SH-SY5Y (cell line): ENCODE measurements around the gene ABHD16B.

Experiments used
- GATA2 ChIP-seq: IDR thresholded peaks from 2 replicates; pipeline ENCODE4 v1.6.1; 2011; ENCODE audit warnings: mild to moderate bottlenecking, low read depth, low read length
- GATA3 ChIP-seq: IDR thresholded peaks from 2 replicates; pipeline ENCODE4 v1.6.1; 2011; ENCODE audit warnings: low read depth, mild to moderate bottlenecking, low read length, moderate library complexity

- TF ChIP-seq GATA2 (no peak), GATA3 (no peak)
Observed at GRCh38 chr20:63873477-63873971, 12.2 kb downstream of the ABHD16B start.
